Stimulated activated CD8-positive, alpha-beta memory T cell treated with anti-CD3 and anti-CD28 coated beads, Interleukin-12 subunit alpha, Interleukin-12 subunit beta, amount 100 ng/mL, for 24 hours (primary cell): ENCODE data around the gene CEP97.
"Not testable (repeated sequence)": the region's sequence is repeated elsewhere in the genome, so short reads cannot be mapped to it uniquely, and the experiment has no call there.

Experiments
- DNase-seq: peaks from one replicate; pipeline ENCODE4 v3.0.0-alpha.2; 2020; ENCODE audit errors: extremely low read depth

Gene CEP97

DNA sequence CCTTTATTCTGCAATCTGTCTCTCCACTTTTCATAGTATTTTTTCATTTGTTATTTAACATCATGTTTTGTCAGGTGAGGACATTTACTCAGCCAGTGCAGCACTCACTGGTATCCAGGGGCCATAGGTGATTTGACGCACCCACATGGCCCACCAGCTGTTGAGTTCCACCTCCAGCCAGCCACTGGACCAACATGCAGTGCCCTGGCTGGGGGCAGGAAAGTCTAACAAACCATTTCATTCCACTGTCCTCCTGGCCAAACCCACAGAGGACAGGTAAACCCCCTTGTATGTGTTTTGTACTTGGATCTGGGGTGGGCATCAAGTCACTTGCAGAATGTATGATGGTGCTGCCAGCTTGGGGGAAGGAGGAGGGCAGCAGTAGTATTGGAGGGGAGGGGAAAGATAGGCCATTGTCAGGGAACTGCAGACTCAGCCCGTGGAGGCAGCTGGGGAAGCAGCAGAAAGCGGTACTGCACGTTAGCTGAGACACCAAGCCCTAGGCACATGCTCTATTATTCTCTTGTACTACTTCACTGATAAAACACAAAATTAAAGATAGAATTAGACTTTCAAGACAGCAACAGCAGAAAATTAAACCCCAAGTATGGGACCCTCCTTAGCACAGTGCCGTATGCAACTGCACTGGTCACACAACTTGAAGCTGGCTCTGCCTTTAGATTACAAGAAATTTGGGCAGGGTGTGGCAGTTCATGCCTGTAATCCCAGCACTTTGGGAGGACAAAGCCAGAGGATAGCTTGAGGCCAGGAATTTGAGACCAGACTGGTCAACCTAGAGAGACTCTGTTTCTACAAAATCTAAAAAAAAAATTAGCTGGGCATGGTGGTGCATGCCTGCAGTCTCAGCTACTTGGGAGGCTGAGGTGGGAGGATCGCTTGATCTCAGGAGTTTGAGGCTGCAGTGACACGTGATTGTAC lies 22.4 kb upstream of the CEP97 start:
- DNase-seq = no peak

DNA sequence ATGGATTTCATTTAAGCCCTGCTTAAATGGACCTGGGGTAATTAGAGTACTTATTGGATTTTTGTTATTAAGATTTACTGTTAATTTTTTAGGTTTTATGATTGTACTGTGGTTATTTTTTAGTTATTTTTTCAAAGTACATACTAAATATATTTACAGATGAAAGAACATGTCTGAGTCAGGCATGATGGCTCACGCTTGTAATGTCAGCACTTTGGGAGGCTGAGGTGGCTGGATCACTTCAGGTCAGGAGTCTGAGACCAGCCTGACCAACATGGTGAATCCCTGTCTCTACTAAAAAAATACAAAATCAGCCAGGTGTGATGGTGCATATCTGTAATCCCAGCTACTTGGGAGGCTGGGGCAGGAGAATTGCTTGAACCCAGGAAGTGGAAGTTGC lies 21.7 kb upstream of the CEP97 start:
- DNase-seq = no peak

DNA sequence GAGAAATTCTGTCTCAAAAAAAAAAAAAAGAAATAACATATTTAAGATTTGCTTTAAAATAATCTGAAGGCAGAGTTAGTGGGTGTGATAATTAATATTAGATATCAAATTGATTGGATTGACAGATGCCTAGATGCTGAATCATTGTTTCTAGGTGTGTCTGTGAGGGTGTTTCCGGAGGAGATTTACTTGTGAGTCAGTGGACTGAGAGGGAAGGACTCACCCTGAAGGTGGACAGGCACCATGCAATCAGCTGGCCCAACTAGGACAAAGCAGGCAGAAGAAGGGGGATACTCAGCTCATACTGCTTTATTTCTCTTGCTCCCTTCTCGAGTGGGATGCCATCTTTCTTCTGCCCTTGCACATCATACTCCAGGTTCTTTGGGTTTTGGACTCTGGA lies 21.2 kb upstream of the CEP97 start:
- DNase-seq = no peak

DNA sequence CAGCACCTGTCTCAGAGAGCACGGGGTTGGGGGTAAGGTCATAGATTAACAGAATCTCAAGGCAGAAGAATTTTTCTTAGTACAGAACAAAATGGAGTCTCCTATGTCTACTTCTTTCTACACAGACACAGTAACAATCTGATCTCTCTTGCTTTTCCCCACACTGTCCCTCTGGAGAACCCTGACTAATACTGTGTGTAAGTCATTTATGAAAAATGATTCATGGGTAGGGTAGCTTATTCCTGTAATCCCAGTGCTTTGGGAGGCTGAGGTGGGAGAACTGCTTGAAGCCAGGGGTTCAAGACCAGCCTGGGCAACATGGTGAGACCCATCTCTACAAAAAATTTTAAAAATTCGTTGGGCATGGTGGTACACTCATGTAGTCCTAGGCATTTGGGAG lies 19.8 kb upstream of the CEP97 start:
- not testable (repeated sequence) for DNase-seq

DNA sequence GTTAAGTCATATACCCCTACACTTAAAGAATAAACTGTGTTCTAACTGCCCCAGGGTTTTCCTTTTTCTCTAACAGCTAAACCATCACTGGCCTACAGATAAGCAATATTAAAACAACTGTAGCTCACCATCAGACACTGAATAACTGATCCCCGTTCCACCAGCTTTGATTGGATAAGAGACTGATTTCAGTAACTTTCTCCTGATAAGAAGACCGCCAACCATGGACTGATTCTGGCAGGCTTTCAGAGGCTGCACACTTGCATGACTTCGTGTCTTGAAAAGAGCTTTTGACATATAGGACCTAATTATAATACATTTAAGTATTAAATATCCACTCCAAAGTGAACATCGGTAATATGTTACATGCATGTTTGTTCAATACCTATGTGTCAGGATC lies 15.3 kb upstream of the CEP97 start:
- DNase-seq = no peak

DNA sequence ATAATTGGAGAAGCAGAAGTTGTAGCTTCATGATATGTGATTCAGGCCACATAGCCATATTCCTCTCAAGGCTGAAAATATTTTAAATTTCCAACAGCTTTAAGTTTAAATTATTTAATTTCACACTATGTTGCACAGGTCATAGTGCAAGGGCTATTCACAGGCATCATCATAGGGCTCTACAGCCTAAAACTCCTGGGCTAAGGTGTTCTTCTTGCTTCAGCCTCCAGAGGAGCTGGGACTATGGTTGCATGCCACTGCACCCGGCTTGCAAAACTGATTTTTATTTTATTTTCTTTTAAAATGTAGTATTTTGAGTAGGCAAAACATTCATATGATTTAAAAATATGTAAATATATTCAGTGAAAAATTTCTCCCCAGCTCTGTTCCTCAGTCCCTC lies 6.0 kb upstream of the CEP97 start:
- DNase-seq = no peak

DNA sequence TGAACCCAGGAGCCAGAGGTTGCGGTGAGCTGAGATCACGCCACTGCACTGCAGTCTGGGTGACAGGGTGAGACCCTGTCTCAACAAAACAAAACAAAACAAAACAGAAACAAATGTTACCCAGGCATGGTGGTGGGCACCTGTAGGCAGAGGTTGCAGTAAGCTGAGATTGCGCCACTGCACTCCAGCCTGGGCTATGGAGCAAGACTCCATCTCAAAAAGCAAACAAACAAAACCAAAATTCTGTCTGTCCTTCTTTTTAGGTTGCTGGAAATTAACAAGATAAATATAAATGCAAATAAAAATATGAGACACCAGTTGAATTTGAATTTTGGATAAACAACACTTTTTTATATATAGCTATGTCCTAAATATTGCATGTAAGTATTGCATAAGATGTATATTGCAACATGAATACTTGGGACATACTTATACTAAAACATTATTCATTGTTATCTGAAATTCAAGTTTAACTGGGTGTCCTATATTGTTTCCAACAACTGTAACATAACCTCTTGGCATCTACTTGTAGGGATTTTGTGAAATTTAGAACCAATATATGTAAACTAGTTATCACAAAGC lies 4.7 kb upstream of the CEP97 start:
- no peak for DNase-seq

DNA sequence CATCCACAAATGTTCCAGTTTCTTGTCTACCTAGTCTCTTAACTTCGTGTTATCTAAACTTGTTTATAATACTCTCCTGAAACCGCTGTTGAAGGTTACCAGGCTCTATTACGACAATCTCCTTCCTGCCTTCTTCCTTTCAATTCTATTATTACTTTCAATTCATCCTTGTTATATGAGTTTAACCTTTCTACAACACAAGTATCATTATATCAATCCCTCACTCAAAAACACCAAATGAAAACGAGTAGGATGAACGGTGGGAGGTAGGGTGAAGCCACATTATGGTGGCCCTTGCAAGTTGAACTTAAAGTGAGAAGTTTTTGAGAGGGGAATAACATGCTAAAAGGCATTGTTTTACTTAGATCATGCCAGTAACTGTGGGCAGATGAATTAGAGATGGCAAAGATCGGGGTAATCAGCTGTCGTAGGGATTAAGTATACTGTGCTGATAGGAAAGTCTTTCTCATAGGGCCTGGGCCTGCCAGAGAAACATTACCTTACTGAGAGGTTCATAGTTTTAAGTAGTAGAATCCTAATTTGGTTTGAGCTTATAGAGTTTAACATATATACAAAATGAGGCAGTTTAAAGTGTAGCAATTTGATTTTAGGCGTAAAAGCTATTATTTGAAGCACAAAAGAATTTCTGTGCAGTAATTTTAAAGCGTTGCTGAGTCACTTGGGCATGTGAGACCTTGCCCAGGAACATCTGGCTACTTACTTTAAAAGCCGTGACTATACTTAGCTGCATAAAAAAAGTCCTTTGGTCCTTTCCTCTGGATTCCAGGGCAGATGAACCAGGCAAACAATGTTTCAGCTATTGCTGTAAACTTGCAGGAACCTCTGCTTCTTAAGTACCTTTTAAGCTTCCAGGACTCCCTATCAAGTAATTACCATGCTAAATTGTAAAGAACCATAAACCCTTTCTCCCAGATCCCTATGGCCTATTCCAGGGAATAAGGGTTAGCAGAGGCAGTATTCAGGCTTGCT lies 3.3 kb upstream of the CEP97 start:
- no peak for DNase-seq

DNA sequence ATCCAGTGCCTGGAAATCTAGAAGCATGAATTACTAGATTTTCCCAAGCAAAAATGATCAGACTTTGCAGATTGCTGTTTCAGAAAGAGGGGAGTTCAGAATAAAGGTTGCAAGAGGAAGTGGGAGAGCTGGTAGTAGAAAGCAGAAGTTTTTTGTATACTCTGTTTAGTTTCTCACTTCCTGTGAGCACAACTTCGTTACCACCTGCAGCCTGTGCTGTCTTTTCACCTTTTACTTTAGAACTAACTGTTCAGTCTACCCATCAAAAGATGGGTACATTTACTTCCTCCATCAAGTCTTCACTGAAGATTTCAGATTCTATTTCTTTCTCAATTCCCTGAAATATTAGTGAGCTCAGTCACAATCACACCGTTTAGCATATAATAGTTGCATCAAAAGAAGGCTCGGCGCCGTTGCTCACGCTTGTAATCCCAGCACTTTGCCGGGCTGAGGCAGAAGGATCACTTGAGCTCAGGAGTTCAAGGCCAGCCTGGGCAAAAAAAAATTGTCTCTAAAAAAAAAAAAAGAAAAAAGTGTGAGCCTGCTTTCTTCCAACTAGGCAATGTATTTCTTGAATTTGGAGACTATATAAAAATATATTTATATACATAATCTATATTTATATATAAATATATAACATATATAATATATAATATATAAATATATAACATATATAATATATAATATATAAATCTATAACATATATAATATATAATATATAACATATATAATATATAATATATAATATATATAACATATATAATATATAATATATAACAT lies 1.8 kb upstream of the CEP97 start:
- no peak for DNase-seq

DNA sequence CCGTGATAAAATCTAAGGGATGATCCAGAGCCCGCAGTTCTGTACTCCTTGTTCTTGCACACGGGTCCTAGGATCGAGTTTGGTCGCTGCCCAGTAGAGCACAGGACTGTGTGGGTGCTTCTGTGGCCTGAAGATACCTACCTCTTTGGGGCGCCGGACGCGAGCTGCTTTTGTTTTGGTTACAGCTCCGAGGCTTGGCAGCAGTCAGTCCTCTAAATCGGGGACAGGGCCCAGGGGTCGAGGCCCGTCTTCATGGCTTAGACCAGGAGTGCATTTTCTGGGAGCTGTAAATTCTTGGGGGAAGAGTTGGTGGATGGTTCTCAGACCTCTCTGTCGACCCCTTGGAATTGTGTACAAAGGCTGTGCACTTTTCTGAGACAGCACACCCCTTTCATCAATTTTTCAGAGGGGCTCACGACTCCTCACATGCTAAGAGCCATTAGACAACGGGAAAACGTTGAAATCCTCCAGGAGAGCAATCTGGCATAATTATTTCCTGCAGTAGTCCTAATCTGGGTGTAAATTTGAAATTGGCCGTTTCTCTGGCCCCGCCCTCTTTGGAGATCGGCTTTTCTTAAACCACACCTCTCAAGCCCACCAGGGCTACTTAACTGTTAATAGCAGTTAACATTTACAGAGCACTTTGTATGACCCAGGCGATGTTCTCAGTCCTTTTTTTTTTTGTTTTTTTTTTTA lies 928 bp downstream of the CEP97 start:
- DNase-seq = no peak

DNA sequence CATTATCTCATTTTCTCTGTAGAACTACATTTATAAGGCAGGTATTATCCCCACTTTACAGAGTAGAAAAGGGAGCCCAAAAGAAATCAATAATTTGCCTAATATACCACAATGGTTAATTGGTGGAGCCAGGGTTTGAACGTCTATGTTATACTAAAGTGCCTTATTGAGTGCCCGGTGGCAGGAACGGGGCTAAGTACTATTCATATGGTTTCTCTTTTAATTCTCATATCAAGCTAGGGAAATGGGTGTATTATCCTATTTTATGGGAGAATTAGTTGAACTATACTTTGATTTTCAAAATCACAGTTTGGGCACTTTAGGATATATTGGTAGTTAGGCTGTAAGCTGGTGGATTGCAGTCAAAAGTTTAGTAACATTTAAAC lies 1.5 kb downstream of the CEP97 start:
- no peak for DNase-seq

DNA sequence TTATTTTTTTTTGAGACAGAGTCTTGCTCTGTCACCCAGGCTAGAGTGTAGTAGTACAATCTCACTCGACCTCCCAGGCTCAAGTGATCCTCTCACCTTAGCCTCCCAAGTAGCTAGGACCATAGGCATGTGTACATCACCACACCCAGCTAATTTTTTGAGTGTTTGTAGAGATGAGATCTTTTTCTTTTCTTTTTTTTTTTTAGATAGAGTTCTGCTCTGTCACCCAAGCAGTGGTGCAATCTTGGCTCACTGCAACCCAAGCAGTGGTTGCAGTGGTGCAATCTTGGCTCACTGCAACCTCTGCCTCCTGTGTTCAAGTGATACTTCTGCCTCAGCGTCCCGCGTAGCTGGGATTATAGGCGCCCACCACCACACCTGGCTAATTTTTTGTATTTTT lies 5.2 kb downstream of the CEP97 start:
- DNase-seq = no peak

DNA sequence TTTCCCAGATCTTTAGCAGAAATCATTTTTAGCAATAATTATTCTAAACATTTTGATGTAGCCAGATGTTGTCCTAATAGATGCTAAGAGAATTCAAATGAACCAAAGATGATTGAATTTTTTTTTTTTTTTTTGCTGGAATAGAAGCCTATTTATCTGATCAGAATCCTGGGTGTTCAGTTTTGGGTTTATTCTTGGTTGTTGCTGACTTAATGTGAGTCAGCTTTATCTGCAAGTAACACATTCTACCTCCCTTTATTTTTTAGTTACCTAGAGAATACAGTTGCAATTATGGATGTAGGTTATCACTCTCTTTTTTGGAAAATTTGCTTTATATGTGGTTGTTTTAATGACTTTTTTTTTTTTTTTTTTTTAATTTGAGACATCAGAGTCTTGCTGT lies 6.4 kb downstream of the CEP97 start:
- no peak for DNase-seq

DNA sequence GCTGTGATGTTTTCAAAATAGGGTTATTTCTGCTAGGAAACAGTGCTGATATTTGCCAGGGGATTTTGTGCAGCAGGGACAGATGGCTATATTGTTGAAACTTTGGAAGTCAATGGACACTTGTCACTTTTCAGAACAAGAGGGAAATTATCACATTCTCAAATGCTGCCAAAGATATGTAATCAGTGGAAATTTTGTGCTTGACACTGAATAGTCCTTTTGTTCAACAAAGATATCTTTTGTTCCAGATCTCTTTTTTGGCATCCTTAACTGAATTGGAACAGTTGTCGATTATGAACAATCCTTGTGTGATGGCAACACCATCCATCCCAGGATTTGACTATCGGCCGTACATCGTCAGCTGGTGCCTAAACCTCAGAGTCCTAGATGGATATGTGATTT lies 7.8 kb downstream of the CEP97 start:
- no peak for DNase-seq

DNA sequence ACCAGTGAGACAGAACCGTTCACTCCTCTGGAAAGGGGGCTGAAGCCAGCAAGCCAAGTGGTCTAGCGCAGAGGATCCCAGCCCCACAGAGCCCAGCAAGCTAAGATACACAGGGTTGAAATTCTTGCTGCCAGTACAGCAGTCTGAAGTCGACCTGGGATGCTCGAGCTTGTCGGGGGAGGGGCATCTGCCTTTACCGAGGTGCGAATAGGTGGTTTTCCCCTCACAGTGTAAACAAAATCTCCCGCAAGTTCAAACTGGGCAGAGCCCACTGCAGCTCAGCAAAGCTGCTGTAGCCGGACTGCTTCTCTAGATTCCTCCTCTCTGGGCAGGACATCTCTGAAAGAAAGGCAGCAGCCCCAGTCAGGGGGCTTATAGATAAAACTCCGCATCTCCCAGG lies 11.4 kb downstream of the CEP97 start:
- DNase-seq = no peak

DNA sequence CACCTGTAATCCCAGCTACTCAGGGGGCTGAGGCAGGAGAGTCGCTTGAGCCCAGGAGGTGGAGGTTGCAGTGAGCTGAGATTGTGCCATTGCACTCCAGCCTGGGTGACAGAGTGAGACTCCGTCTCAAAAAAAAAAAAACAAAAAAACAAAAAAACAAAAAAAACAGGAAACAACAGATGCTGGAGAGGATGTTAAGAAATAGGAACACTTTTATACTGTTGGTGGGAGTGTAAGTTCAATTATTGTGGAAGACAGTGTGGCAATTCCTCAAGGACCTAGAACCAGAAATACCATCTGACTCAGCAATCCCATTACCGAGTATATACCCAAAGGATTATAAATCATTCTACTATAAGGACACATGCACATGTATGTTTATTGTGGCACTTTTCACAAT lies 17.5 kb downstream of the CEP97 start:
- not testable (repeated sequence) for DNase-seq

DNA sequence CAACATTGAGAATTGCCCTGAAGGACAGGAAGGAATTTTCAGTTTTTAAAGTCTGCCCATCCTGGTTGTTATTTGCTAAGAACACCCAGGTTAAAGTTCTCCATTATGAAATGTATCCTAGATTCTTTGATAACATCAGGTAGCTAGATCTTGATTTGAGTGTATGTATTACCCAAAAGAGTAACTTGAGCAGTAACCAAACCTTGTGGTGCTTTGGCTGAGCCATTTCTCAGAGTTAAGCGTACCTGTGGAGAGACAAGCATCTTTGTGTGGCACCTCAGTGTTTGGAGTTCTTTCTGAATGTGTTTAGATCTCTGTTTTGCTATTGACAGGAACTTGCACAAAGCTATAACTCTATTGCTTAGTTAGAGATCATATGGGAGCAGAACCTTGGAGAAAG lies 20.4 kb downstream of the CEP97 start:
- DNase-seq = no peak

DNA sequence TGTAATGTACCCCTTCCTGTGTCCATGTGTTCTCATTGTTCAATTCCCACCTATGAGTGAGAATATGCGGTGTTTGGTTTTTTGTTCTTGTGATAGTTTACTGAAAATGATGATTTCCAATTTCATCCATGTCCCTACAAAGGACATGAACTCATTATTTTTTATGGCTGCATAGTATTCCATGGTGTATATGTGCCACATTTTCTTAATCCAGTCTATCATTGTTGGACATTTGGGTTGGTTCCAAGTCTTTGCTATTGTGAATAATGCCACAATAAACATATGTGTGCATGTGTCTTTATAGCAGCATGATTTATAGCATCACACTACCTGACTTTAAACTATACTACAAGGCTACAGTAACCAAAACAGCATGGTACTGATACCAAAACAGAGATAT lies 21.5 kb downstream of the CEP97 start:
- DNase-seq = not testable (repeated sequence)

DNA sequence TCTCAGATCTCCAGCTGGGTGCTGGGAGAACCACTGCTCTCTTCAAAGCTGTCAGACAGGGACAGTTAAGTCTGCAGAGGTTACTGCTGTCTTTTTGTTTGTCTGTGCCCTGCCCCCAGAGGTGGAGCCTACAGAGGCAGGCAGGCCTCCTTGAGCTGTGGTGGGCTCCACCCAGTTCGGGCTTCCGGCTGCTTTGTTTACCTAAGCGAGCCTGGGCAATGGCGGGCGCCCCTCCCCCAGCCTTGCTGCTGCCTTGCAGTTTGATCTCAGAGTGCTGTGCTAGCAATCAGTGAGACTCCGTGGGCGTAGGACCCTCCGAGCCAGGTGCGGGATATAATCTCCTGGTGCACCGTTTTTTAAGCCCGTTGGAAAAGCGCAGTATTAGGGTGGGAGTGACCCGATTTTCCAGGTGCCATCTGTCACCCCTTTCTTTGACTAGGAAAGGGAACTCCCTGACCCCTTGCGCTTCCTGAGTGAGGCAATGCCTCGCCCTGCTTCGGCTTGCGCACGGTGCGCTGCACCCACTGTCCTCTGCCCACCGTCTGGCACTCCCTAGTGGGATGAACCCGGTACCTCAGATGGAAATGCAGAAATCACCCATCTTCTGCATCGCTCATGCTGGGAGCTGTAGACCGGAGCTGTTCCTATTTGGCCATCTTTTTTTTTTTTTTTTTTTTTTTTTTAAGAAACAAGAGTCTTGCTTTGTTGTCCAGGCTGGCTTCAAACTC lies 29.1 kb downstream of the CEP97 start:
- DNase-seq = not testable (repeated sequence)

DNA sequence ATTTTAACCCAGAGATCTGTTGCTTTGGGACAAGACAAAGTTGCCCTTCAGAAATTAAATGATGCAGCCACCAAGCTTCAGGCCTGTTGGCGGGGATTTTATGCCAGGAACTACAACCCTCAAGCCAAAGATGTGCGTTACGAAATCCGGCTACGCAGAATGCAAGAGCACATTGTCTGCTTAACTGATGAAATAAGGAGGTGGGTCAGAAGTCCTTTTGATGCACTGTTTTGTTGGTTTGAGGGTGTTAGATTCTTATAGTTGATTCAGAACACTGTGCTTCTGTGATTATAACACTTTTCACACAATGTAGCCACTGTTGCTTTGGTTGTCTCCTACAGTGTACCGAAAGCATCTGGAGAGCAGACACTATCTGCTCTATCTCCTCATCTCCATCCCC lies 33.8 kb downstream of the CEP97 start:
- DNase-seq = no peak
